ENCODE data around the gene OR56A4.

- no peak for TF ChIP-seq POLR2A (IDR thresholded peaks at IDR 0.05)
- no peak for TF ChIP-seq CTCF (IDR thresholded peaks at IDR 0.05)
Measured at GRCh38 chr11:5973530-5973929, 33.2 kb downstream of the OR56A4 start.

All from right lobe of liver (tissue), 4 donors.